Measurements from ENCODE around the gene ATM. TPM values are rescaled to one million over a fixed set of nuclear protein-coding genes. Genes with fewer than 3 reads are reported as not detected.
"Not testable (repeated sequence)": the region's sequence is repeated elsewhere in the genome, so short reads cannot be mapped to it uniquely, and the experiment has no call there.

Gene ATM
- total RNA-seq, 1 donor = 94.4 TPM

DNA sequence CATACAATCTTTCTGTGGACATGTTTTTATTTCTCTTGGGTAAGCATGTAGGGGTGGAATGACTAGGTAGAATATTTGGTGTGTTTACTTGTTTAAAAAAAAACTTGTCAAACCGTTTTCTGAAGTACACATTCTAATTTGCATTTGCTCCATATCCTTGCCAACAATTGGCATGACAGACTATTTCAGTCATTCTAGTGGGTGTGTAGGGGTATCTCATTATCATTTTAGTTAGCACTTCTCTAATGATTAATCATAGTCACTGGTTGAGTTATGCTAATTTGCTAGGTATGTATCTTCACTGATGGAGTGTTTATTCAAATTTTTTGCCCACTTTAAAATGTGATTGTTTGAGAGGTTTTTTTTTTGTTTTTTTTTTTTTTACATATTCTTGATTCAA, 180.2 kb downstream of the ATM start:
- H3K4me3 ChIP-seq (ENCODE audit: low read depth, low read length) = no peak overlapping the region
- no peak for DNase-seq (ENCODE audit: low read depth)
- TF ChIP-seq, protein P1, sequence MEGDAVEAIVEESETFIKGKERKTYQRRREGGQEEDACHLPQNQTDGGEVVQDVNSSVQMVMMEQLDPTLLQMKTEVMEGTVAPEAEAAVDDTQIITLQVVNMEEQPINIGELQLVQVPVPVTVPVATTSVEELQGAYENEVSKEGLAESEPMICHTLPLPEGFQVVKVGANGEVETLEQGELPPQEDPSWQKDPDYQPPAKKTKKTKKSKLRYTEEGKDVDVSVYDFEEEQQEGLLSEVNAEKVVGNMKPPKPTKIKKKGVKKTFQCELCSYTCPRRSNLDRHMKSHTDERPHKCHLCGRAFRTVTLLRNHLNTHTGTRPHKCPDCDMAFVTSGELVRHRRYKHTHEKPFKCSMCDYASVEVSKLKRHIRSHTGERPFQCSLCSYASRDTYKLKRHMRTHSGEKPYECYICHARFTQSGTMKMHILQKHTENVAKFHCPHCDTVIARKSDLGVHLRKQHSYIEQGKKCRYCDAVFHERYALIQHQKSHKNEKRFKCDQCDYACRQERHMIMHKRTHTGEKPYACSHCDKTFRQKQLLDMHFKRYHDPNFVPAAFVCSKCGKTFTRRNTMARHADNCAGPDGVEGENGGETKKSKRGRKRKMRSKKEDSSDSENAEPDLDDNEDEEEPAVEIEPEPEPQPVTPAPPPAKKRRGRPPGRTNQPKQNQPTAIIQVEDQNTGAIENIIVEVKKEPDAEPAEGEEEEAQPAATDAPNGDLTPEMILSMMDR (IDR thresholded peaks at IDR 0.05; ENCODE audit: insufficient read depth, low read length) = no peak

DNA sequence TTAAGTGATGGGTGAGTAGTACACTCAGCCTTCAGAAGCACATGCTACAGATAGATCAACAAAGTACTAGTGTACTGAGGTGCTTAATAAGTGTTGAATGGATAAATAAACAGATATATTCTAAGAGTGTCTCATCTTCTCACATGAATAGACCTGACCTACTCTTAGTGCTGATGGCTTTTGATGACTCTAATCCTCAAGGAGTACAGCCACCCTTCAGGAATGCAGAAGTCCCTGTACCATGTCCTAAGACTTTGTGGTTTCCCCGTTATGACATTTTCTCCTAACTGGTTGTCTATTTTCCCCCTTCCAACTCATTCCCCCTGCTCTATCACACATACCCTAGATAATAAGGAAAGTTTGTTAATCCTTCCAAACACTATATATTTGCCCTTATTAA, 182.8 kb downstream of the ATM start:
- no peak overlapping the region for H3K4me3 ChIP-seq (ENCODE audit: low read depth, low read length)
- TF ChIP-seq, protein P1 (IDR thresholded peaks at IDR 0.05; ENCODE audit: insufficient read depth, low read length) = no peak
- DNase-seq (ENCODE audit: low read depth) = no peak

DNA sequence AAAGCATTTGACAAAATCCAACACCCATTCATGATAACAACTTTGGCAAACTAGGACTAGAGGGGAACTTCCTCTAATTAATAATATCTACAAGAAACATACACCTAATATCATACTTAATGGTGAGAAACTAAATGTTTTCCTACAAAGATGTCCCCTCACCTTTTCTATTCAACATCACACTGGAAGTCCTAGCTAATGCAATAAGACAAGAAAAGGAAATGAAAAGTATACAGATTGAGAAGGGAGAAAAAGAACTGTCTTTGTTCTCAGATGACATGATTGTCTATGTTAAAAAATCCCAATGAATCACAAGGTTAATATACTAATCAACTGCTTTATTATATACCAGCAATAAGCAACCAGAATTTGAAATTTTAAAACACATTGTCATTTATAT, 192.1 kb downstream of the ATM start:
- TF ChIP-seq, protein P1 (IDR thresholded peaks at IDR 0.05; ENCODE audit: insufficient read depth, low read length) = no peak
- no peak overlapping the region for H3K4me3 ChIP-seq (ENCODE audit: low read depth, low read length)
- no peak for DNase-seq (ENCODE audit: low read depth)

DNA sequence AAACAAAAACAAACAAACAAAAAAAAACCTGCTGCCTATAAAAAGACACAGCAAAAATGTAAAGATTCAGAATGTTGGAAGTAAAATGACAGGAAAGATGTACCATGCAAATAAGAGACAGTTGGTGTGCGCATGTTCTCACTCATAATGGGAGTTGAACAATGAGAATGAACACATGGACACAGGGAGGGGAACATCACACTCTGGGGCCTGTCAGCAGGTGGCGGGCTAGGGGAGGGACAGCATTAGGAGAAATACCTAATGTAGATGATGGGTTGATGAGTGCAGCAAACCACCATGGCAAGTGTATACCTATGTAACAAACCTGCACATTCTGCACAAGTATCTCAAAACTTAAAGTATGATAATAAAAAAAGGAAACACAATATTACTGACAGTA, 194.7 kb downstream of the ATM start:
- TF ChIP-seq, protein P1 (IDR thresholded peaks at IDR 0.05; ENCODE audit: insufficient read depth, low read length) = peak; percentile 11
- H3K4me3 ChIP-seq (ENCODE audit: low read depth, low read length); DNase-seq (ENCODE audit: low read depth): not testable (repeated sequence)

Small RNAs within 50 kb of the gene (small RNA-seq; reads per million reads assigned to genes)
- gene RF00019 = not detected

Other genes starting within 250 kb of the ATM start
- 38.4 and 39.1 TPM in 2 replicates for gene CUL5, start 214.2 kb upstream of the ATM start, total RNA-seq (ENCODE audit: low replicate concordance)
- gene ACAT1, start 101.5 kb upstream of the ATM start, total RNA-seq (ENCODE audit: low replicate concordance) = 81.7 and 85.9 TPM in 2 replicates
- gene NPAT, start 429 bp upstream of the ATM start, total RNA-seq (ENCODE audit: low replicate concordance) = 6.9 and 28.9 TPM in 2 replicates
- 0.99 and 1.6 TPM in 2 replicates for gene C11orf65, start 244.5 kb downstream of the ATM start, total RNA-seq (ENCODE audit: low replicate concordance)